Tibial nerve (tissue), 4 donors: ENCODE results near the gene PSMD12.

Experiments
- CTCF ChIP-seq, 5 experiments: fragments of 200-600 bp in 3 of 5; fragments of 450-650 bp in 2 of 5; sonication (generic) in 3 of 5; IDR thresholded peaks; one replicate each; pipeline ENCODE4 v1.5.1; 2016 to 2019; ENCODE audit warnings: antibody characterized with exemption in 5 of 5, mild to moderate bottlenecking in 3 of 5, moderate library complexity in 2 of 5
- EP300 ChIP-seq, 2 donors: sonication (generic); formaldehyde crosslinking; IDR thresholded peaks; one replicate each; pipeline ENCODE4 v1.6.1; 2017; ENCODE audit warnings: antibody characterized with exemption in 2 of 2, mild to moderate bottlenecking in 1 of 2
- POLR2A ChIP-seq, 2 donors: fragments of 450-650 bp; IDR thresholded peaks; one replicate each; pipeline ENCODE4 v1.6.1; 2017; ENCODE audit warnings: antibody characterized with exemption in 2 of 2, mild to moderate bottlenecking in 2 of 2, moderate library complexity in 2 of 2

- TF ChIP-seq CTCF (IDR thresholded peaks at IDR 0.05) (no peak), POLR2A (IDR thresholded peaks at IDR 0.05) (no peak), EP300 (IDR thresholded peaks at IDR 0.05) (no peak)
Observed at GRCh38 chr17:67372751-67373150, 6.4 kb upstream of the PSMD12 start.
